Esophagus squamous epithelium (tissue), 4 donors: ENCODE measurements around the gene LHPP.

Experiments used
- POLR2A ChIP-seq, 4 donors: fragments of 450-650 bp; IDR thresholded peaks; one replicate each; pipeline ENCODE4 v1.6.1; 2017; ENCODE audit warnings: antibody characterized with exemption in 4 of 4, mild to moderate bottlenecking in 4 of 4, moderate library complexity in 3 of 4
- TF ChIP-seq, protein P1 (sequence below), 6 experiments: fragments of 450-650 bp in 4 of 6; fragments of 200-600 bp in 2 of 6; sonication (generic) in 2 of 6; IDR thresholded peaks; one replicate each; pipeline ENCODE4 v1.5.1; 2016 to 2019; ENCODE audit warnings: antibody characterized with exemption in 6 of 6, mild to moderate bottlenecking in 4 of 6, moderate library complexity in 4 of 6

DNA sequence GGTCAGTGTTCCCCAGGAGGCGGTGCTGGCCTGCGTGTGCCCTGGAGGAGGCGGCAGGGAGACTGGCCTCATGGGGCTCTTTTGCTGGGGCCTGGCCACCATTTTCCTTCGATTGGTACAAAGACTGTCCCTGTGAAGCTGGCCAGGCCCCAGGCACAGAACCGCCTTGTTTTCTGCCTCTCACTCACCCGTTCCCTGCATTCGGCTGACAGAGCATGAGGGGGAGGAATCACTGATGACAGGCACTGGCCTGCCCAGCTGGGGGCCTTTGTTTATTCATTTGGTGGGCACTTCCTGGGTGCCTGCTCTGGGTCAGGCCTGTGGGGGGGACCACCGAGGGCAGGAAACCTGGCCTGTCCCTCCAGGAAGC lies 143.4 kb downstream of the LHPP start:
- no peak for TF ChIP-seq POLR2A (IDR thresholded peaks at IDR 0.05)
- TF ChIP-seq, protein P1, sequence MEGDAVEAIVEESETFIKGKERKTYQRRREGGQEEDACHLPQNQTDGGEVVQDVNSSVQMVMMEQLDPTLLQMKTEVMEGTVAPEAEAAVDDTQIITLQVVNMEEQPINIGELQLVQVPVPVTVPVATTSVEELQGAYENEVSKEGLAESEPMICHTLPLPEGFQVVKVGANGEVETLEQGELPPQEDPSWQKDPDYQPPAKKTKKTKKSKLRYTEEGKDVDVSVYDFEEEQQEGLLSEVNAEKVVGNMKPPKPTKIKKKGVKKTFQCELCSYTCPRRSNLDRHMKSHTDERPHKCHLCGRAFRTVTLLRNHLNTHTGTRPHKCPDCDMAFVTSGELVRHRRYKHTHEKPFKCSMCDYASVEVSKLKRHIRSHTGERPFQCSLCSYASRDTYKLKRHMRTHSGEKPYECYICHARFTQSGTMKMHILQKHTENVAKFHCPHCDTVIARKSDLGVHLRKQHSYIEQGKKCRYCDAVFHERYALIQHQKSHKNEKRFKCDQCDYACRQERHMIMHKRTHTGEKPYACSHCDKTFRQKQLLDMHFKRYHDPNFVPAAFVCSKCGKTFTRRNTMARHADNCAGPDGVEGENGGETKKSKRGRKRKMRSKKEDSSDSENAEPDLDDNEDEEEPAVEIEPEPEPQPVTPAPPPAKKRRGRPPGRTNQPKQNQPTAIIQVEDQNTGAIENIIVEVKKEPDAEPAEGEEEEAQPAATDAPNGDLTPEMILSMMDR (IDR thresholded peaks at IDR 0.05), result no peak
